GM12875 (cell line): Measurements from ENCODE around the gene TTLL8.
A peak's percentile ranks its signal among the peaks of the same experiment; 100 is the strongest.

Experiments used
- H3K4me3 ChIP-seq: one replicate; pipeline ENCODE4 v1.5.1; 2011; ENCODE audit warnings: low read depth, low read length, control low read depth
- CTCF ChIP-seq: IDR thresholded peaks from 2 replicates; pipeline ENCODE4 v1.5.1; 2011; ENCODE audit warnings: low read depth, mild to moderate bottlenecking, control low read depth, inconsistent platforms, low read length, moderate library complexity, borderline replicate concordance; ENCODE audit not compliant: insufficient read depth

TTLL8 gene

GRCh38 chr22:49973018-49973961, 84.8 kb downstream of the TTLL8 start:
- TF ChIP-seq CTCF, result no peak

GRCh38 chr22:49972163-49973017, 85.7 kb downstream of the TTLL8 start:
- TF ChIP-seq CTCF, result no peak
- peak overlapping the region; percentile 59 for H3K4me3 ChIP-seq

More at GRCh38 chr22:49973018-49973961, 84.8 kb downstream of the TTLL8 start:
- no peak overlapping the region for H3K4me3 ChIP-seq

GRCh38 chr22:49971232-49972162, 86.6 kb downstream of the TTLL8 start:
- no peak for TF ChIP-seq CTCF
- peak overlapping the region; percentile 59 for H3K4me3 ChIP-seq

GRCh38 chr22:49970528-49971231, 87.4 kb downstream of the TTLL8 start:
- peak overlapping the region; percentile 59 for H3K4me3 ChIP-seq
- TF ChIP-seq CTCF, result no peak

GRCh38 chr22:49969751-49970527, 88.2 kb downstream of the TTLL8 start:
- no peak for TF ChIP-seq CTCF
- H3K4me3 ChIP-seq, result no peak overlapping the region
